Keratinocyte (primary cell): ENCODE data around the gene AFTPH.

Source experiments
- EZH2 ChIP-seq: IDR thresholded peaks from one replicate; pipeline ENCODE4 v1.6.1; 2012; ENCODE audit warnings: inconsistent platforms, mild to moderate bottlenecking, low read length, moderate library complexity
- TF ChIP-seq, protein P1 (sequence below), 3 experiments: IDR thresholded peaks in 1 of 3; conservative IDR thresholded peaks in 1 of 3; optimal IDR thresholded peaks in 1 of 3; 2 replicates in 2 of 3; 3 replicates in 1 of 3; pipeline versions ENCODE3 to v1.5.1; 2011; ENCODE audit warnings: low read length in 3 of 3, mild to moderate bottlenecking in 3 of 3, moderate library complexity in 2 of 3, control low read depth in 1 of 3, inconsistent platforms in 1 of 3; ENCODE audit not compliant: insufficient read depth in 2 of 3; ENCODE audit errors: extremely low read depth in 1 of 3

DNA sequence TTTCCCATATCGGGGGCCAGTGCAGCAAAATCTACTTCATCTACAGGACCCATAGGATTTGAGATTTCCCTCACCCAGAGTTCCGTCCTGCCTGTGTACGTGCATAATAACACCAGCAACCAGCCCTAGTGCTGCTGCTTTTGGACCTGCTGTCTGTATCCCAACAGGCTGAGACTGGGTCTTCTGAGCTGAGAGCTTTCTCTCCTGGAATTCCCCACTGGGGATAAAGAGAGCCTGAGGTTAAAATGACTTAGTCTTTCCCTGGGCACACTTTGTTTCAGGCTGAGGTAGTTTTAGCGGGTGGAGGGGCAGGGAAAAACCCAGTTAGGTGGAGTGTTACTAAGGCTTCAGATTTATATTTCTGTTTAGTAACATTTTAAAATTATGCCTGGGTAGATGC, 67.1 kb downstream of the AFTPH start:
- TF ChIP-seq, protein P1, sequence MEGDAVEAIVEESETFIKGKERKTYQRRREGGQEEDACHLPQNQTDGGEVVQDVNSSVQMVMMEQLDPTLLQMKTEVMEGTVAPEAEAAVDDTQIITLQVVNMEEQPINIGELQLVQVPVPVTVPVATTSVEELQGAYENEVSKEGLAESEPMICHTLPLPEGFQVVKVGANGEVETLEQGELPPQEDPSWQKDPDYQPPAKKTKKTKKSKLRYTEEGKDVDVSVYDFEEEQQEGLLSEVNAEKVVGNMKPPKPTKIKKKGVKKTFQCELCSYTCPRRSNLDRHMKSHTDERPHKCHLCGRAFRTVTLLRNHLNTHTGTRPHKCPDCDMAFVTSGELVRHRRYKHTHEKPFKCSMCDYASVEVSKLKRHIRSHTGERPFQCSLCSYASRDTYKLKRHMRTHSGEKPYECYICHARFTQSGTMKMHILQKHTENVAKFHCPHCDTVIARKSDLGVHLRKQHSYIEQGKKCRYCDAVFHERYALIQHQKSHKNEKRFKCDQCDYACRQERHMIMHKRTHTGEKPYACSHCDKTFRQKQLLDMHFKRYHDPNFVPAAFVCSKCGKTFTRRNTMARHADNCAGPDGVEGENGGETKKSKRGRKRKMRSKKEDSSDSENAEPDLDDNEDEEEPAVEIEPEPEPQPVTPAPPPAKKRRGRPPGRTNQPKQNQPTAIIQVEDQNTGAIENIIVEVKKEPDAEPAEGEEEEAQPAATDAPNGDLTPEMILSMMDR (optimal IDR thresholded peaks at IDR 0.05 in 1 of 3, IDR thresholded peaks at IDR 0.05 in 1 of 3, conservative IDR thresholded peaks at IDR 0.05 in 1 of 3; ENCODE audit: extremely low read depth in 1 of 3, insufficient read depth in 2 of 3, low read length in 3 of 3), result no peak
- no peak for TF ChIP-seq EZH2
